CD4-positive, alpha-beta T cell treated with Interleukin-6 at 100 ng/mL for 8 hours (primary cell): ENCODE measurements around the gene IGSF23.

ENCODE experiments used
- DNase-seq: peaks from one replicate; pipeline ENCODE4 v3.0.0-alpha.2; 2020; ENCODE audit warnings: mixed read lengths, low spot score

Gene IGSF23, protein sequence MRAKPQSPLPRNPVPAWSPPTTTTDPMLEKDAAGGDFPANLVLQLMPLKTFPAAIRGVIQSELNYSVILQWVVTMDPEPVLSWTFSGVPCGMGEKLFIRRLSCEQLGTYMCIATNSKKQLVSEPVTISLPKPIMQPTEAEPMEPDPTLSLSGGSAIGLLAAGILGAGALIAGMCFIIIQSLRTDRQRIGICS

DNA sequence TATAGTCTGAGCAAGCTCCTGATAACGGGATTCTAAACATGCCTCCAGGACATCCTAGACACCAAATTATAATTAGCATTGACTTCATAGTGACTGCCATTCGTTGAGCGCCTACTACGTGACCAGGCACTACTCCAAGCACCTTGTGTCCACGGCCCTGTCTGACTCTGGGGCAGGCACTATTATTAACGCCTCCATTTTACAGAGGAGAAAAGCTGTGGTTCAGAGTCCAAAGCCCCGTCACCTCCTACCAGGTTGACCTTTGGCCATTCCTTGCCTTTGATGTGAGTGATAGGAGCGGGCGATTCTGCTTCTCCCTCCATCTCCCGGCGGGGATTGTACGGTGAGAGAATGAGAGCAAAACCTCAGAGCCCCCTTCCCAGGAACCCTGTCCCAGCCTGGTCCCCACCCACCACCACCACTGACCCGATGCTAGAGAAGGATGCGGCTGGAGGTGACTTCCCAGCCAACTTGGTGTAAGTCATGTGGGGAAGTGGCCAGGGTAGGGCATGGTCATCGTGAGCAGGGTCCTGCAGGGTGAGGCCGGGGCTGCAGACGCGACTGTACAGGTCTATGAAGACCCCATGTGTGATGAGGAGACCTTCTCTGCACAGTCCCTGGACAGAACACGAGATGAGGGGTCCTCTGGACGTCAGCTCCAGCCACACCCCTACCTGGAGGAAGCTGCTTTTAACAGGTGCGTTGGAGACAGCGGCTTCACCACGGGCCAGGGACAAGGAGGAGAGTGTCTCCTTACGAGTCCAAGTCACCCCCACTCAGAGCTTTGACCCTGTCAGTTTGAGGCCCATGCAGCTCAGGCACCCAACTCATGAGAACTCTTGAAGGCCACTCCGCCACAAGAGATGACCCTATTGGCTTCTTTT, at the start of gene IGSF23:
IGSF23 (plus strand) TSS at position 269 of the 884 bp plus-strand sequence; CDS start at position 352, 83 bp downstream.
- no peak for DNase-seq

DNA sequence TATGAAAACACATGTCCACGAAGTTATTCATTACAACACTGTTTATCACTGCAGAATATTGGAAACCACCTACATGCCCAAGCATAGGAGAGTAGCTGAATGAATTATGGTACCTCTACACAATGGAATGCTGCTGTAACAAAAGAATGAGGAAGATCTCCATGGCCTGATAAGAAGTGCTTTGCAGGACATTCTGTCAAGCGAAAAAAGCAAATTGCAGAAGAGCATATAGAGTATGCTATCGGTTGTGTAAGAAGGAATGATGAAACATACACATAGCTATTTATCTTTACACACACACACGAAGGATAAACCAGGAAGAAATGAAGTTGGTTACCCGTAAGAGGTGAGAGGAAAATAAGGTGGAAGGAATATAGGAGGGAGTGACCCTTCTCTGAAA, 46.4 kb upstream of the IGSF23 start:
- no peak for DNase-seq

DNA sequence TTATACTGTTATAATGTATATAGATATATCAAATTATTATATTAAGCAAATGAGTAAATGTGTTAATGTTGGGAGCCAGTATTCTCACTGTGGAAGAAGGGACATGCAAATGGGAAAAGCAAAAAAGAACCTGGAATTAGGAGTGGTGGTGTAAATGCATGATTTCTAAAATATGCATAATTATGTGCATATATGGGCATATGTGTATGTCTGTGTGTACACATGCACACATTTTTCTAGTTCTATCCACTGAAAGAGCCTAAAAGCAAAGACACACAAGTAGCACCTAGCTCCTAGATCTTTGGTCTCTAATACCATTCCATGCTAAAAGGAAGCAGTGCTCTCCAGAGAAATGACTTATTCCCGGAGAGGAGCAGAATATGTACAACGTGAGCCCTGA, 45.6 kb upstream of the IGSF23 start:
- no peak for DNase-seq

DNA sequence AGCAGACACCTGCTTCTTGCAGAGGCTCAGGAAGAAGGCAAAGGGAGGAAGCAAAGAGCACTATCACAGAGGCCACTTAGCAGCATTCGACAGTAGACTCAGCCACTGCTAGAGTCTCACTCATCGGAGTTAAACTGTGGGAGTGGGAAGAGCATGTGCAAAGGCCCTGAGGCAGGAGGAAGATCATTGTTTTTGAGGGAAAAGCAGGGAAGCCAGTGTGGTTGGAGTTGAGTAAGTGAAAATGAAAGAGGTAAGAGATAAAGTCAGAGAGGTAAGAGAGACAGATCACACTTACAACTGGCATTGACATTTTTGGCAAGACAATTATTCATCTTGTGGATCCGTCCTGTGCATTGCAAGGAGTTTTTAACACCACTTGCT, 42.8 kb upstream of the IGSF23 start:
- DNase-seq, result no peak

DNA sequence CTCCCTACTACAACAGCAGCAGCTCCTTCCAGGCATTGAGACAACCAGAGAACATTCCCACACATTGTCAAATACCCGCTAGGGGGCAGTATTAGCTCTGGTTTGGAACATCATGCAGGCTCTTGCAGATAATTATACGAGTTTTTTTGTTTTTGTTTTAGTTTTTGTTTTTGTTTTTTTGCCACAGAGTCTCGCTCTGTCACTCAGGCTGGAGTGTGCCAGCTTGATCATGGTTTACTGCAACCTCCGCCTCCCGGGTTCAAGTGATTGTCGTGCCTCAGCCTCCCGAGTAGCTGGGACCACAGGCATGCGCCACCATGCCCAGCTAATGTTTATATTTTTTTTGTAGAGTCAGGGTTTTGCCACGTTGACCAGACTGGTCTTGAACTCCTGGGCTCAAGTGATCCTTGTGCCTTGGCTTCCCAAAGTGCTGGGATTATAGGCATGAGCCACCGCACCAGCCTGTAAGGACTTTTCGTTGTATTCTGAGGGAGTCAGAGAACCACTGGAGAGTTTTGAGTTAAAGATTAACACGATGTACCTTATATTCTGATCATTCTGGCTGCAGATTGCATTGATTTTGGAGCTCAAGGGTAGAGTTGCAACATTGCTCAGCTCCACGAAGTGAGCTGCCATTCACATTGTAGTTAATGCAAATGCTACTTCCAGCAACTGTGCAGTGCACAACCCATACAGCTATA, 42.2 kb upstream of the IGSF23 start:
- peak; percentile 40 for DNase-seq

DNA sequence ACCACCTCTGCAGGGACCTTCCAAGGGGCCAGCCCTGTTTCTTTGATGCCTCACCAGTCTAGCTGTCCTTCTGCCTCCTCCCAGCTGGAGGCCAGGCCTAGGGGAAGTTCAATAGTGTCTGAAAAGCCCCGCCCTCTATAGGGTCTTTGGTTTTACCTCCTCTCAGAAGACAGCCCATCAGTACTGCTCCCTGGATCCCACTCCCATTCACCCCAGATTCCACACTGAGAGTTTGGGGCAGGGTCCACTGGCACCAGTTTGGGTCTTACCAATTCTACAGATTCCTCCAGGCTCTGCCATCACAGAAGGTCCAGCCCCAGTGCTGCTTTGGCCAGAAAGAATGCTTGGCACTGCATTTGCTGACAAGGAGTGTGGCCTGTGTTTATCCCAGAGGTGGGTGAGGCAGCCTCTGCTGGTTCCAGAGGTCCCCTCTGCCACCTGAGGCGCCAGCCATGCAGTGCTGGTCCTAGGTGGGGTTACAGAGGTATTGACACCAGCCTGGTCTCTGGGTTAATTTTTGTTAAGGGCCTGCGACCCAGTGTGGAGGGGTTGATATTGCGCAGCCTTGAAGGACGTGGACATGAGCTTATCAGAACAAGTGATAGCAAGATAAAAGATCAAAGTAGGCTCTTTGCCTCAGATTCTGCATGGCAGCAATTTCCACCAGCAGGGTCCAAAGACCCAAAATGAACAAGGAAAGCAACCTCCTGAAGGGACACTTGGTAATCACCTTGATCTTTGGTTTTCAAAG, 41.4 kb upstream of the IGSF23 start:
- no peak for DNase-seq

DNA sequence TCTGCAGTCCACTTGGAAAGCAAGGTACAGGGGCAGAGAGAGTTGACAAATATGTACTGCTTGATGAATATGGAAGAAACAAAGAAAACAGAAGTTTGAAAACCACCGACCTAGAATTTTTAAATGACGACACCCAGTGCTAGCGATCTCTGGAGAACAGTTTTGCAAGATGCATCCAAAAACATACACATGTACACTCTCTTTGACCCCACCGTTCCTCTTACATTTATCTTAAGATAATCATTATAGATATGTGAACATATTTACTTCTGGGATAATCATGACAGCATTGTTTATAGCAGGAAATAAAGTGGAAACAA, 40.8 kb upstream of the IGSF23 start:
- DNase-seq, result no peak

DNA sequence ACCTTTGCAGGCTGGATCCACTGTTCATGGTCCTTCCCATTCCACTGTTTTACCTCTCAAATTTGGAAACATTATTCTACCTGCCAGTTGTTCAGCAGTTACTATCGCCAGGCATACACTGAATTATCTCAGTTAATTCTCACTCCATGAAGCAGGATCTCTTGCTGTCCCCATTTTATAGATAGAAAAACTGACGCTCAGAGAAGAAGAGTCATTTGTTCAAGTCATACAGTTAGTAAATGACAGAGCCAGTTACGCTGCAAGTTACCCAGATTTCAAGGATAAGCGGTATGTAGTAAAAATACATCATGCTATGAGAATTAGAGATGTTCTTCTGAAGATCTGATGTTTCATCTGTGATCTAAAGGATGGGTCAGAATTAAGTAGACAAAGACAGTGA, 40.2 kb upstream of the IGSF23 start:
- no peak for DNase-seq

DNA sequence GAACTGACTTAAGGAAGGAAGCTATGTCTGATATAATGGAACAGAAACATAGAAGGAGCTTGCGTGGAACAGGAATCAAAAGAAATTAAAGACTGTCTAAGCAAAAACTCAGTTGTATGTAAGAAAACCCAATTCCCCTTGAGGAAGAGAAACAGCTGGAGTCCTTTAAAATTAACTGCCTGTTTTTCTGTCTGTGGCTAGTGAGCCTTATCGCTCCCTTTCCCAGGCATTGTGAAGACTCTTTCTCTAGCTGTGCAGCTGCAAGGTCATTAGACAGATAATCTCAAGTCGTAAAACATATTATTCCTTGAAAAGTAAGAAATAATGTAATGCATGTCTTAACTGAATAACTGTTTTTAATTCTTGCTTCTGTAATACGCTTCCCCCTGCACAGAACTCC, 39.7 kb upstream of the IGSF23 start:
- no peak for DNase-seq

DNA sequence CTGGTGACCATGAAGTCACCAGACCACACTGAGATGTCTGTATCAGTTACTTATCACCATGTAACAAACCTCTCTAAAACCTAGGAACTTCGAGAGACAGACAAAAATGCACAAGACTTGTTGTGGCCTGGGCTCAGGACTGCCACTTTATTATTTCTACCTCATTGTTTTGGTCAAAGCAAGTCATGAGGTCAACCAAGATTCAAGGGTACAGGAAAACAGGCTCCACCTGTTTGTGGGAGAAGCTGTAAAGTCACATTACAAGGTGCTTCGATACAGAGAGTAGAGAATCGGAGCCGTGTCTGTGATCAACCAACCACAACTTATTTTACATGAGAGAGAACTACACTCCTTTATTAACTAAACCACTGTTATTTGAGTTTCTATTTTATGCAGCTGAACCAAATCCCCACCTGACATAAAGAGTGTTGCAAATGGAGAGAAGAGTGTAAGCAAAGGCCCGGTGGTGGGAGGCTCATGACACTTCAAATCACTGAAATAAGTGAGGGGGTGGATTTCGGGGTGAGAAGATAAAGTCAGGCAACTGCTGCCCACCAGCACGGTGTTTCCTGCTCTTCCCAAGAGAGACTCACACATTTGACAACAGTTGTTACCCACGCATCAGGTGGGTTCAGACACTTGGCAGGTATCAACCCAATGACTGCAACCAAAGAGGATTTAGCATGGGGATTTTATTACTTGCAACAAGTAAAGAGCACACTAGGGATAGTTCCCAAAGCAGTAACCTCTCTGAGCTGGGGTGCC, 39.0 kb upstream of the IGSF23 start:
- DNase-seq, result no peak

DNA sequence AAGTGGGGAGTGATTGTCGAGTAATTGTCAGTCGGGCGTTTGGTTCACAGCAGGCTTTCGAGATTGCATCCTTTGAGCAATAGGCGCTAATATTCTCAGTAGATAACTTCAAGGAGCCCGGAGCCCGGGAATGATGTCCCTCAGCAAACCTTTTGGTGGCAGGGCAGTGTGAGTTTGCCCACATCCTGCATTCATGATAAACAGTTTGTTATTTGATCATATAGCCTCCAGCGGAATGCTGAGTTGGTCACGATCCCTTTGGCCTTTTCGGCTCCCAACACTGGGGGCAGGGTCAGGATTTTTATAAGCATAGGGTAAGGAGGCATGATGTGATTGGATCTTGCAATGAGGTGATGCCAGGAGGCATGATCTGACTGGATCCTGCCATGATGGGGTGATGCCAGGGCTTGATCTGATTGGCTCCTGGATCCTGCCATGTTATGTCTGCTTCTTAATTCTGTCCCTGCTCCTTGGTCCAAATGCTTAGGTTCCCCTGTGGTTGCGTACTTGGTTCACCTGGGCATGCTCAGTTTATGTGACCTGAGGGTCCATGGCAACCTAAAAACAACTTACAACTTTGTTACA, 38.2 kb upstream of the IGSF23 start:
- no peak for DNase-seq

DNA sequence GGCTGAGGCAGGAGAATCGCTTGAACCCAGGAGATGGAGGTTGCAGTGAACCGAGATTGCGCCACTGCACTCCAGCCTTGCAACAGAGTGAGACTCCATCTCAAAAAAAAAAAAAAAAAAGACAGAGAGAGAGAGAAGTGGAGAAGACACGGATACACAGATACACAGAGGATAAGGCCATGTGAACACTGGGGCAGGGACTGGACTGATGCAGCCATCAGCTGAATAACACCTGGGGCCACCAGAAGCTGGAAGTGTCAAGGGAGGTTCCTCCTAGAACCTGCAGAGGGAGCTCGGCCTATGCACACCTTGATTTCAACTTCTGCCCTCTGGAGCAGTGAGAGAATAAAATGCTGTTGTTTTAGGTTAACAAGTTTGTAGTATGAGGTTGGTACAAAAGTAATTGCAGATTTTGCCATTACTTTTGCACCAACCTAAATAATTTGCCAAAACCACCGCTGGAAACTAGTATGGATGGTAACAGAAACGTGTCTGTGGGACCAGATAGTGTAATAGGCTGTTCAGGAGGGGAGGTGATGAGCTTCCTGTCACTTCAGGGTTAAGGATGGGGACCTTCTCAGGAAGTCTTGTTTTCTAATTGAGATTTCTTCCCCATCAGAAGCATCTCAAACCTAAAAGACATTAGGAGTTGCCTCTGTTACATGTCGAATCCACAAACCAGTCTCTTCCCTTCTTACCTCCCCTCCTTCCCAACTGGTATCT, 36.4 kb upstream of the IGSF23 start:
- no peak for DNase-seq

DNA sequence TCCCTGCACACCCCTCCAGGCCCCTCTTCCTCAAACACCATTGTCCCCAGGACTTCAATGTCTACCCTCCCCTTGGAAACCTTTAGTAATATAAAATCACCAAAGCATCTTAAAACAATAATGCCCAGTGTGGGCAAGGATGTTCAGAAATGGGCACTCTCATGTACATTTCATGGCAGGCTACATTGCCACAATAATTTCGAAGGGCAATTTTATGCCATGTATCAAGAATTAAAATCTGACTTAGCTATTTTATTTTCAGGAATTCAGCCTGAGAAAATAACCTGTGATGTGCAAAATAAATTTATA, 35.8 kb upstream of the IGSF23 start:
- no peak for DNase-seq

DNA sequence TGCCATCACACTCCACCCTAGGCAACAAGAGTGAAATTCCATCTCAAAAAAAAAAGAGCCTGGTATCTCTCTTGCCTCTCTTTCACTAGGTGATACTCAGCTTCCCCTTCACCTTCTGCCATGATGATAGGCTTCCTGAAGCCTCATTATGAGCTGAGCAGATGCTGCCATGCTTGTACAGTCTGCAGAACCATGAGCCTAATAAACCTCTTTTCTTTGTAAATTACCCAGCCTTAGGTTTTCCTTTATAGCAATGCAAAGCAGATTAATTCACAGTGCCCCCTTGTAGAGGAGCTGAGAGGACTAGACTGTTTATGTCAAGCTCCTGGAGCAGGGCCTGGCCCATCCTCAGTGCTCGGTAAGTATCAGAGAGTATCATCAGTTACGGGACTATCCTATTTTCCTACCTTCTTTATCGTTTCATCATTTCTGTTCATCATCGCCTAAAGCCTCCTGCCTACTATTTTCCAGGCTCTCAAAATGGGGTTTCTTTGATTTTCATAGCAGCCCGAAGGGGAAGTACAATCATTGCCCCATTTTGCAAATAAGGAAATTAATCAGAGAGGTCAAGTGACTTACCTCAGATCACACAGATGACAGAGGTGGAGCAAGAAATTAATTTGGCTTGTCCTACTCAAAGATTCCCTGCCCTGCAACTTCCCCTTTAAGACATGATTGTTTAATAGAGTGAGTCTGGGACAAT, 33.5 kb upstream of the IGSF23 start:
- DNase-seq, result no peak

DNA sequence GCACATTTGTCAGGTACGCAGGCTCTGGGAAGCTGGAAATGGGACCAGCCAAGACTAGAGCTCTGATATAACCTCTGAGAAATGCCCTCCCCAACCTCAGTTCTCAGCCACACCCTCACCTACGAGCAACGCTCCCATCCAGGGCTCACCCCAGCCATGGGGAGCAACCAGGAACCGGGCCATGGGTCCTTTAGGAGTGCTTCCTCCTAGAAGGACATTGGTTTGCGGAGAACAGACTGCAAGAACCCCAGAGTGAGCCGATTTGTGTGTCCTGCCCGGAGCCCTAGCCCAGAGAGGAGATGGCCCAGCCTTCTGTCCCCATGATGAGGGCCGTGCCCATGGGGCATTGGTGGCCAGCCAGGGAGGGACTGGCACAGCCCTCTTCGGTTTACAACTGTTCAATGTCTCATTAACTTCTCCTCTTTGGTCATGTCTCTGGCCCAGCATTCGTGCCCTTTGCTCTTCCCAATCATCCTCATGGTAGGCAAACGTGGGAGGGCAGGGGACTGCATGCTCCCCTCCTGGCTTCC, 32.9 kb upstream of the IGSF23 start:
- no peak for DNase-seq

DNA sequence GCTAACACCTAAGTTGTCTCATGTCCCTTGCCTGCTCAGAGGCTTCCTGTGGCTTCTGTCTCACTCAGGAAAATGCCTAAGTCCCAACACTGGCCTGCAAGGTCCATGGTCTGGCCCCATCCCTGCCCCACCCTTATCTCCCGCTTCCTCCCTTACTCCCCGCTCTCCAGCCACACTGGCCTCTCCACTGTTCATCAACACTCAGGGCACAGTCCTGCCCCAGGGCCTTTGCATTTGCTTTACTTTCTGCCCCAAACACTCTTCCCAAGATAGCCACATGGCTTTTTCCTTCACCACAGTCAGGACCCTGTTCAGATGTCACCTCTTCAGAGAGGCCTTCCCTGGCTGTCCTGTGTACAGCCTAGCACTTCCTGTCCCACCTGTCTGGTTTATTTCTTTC, 32.1 kb upstream of the IGSF23 start:
- DNase-seq, result no peak

DNA sequence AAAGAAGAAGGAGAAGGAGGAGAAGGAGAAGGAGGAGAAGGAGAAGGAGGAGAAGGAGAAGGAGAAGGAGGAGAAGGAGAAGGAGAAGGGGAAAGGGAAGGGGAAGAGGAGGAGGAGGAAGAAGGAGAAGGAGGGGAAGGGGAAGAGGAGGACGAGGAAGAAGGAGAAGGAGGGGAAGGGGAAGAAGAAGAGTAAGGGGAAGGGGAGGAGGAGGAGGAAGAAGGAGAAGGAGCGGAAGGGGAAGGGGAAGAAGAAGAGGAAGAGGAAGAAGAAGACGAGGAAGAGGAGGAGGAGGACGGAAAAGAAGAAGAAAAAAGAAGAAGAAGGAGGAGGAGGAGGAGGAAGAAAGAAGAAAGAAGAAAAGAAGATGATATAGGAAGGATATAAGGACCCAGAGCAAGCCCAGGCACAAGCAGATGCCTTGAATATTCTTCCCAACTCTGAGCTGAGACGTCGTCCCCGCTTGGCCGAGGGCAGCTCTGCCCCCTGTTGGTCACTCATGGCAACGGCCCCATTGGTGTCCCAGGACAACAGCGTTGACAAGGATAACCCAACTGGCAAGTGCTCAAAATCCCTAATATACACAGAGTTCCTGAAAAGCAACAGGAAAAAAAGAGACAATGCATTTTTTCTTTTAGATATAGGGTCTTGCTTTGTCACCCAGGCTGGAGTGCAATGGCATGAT, 30.6 kb upstream of the IGSF23 start:
- no peak for DNase-seq

DNA sequence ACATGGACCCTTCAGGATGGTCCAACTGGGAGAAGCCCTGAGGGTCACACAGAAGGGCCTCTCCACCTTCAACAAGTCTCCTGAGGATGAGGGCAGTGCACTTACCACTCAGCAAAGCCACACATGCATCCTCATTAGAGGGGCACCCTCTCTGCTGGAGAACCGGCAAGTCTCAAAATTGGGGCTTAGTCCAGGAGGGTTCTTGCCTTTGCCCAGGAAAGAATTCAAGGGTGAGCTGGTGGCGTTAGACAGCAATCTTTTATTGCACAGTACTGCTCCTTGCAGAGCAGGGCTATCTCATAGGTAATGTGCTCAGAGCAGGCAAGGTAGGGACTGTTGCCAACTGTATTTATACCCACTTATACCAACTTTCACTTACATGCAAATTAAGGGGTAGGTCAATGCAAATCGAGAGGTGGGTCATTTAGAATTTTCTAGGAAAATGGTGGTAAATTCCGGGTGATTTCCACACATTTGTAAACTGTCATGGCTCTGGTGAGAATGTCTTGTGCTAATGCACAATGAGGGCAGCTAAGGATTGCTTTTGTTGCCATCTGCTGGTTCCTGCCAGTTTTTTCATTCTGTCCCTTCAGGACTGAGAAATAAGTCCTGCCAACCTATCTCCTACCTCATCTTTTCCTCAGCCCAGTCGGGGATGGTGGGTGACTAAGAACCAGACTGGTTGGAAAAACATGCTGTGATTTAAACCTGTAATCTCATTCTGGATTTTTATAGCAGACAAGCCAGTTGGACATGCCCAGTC, 27.8 kb upstream of the IGSF23 start:
- no peak for DNase-seq
